ENCODE measurements around the gene GLIS2.
"Not testable (repeated sequence)": the region's sequence is repeated elsewhere in the genome, so short reads cannot be mapped to it uniquely, and the experiment has no call there.

Gene GLIS2

DNA sequence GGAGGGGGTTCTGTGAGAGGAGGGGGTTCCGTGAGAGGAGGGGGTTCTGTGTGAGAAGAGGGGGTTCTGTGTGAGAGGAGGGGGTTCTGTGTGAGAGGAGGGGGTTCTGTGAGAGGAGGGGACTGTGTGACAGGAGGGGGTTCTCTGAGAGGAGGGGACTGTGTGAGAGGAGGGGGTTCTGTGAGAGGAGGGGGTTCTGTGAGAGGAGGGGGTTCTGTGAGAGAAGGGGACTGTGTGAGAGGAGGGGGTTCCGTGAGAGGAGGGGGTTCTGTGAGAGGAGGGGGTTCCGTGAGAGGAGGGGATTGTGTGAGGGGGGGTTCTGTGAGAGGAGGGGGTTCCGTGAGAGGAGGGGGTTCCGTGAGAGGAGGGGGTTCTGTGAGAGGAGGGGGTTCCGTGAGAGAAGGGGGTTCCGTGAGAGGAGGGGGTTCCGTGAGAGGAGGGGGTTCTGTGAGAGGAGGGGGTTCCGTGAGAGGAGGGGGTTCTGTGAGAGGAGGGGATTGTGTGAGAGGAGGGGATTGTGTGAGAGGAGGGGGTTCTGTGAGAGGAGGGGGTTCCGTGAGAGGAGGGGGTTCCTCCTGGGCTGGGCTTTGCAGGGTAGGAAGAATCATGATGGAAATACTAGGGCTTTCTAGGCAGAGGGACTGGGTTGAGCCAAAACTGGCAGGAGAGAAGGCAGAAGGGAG lies 28.6 kb downstream of the GLIS2 start:
- in situ Hi-C loops (cut with HindIII; ENCODE audit: low pct_ligation_motif_present, low pct_unique_long_range_greater_than_20kb, low sequenced_read_pairs); DNase-seq: not testable (repeated sequence)

GRCh38 chr16:4344983-4345835 lies 29.3 kb downstream of the GLIS2 start:
- in situ Hi-C loops (cut with HindIII; ENCODE audit: low pct_ligation_motif_present, low pct_unique_long_range_greater_than_20kb, low sequenced_read_pairs) = no loop called here
- DNase-seq = no peak

DNA sequence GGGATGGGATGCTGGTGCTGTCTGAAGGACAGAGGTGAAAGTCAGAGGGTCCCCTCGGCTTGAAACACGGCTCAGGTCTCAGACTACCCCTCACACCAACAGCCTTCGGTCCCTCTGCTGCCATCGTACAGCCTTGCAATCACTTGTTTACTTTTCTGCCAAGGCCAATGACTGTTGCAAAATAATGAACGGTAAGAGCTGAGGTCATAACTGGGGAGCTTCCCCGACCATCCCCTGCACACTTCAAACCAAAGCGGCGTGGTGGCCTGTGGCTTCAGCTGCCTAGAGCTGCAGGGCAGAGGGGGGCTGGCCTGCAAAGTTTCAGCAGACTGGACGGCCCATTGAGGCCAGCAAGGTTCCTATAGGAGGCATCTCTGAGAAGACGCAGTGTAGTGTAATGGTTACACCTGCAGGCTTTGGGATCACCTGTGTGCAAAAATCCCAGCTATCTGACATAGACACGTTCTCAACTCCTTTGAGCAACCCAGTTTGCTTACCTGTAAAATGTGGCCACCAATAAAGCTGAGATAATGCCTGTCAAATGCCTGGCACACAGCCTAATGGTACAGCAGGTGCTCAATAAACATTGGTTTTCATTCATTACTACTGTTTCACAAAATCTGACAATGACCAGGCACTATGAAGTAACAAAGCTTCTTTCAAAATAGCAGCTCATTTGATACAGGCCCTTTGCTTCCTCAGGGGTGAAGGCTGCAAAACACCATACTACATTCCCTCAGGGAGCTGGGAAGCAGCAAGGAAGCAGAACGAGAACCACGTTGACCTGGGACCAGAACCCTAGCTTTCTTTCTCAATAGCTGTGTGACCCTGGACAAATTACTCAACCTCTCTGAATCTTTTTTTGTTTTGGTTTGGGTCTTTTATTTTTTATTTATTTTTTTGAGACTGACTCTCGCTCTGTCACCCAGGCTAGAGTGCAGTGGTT lies 30.2 kb downstream of the GLIS2 start:
- no peak for DNase-seq
- in situ Hi-C loops (cut with HindIII; ENCODE audit: low pct_ligation_motif_present, low pct_unique_long_range_greater_than_20kb, low sequenced_read_pairs) = no loop called here

DNA sequence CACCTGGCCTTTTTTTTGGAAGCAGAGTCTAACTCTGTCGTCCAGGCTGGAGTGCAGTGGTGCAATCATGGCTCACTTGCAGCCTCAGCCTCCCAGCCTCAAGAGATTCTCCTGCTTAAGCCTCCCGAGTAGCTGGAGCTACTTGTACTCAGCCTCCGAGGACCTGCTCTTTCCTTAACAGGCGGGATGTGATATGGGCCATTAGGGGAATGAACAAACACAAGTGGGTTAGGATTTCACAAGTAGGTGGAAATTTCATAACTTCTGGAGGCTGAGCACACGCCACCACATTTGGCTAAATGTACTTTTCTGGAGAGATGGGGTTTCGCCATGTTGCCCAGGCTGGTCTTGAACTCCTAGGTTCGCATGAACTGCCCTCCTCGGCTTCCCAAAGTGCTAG lies 31.1 kb downstream of the GLIS2 start:
- in situ Hi-C loops (cut with HindIII; ENCODE audit: low pct_ligation_motif_present, low pct_unique_long_range_greater_than_20kb, low sequenced_read_pairs) = no loop called here
- DNase-seq = no peak

GRCh38 chr16:4347765-4348509 lies 32.1 kb downstream of the GLIS2 start:
- in situ Hi-C loops (cut with HindIII; ENCODE audit: low pct_ligation_motif_present, low pct_unique_long_range_greater_than_20kb, low sequenced_read_pairs) = no loop called here

GRCh38 chr16:4349332-4349731 lies 33.5 kb downstream of the GLIS2 start:
- DNase-seq = no peak
- in situ Hi-C loops (cut with HindIII; ENCODE audit: low pct_ligation_motif_present, low pct_unique_long_range_greater_than_20kb, low sequenced_read_pairs) = no loop called here

More at GRCh38 chr16:4347765-4348509, 32.1 kb downstream of the GLIS2 start:
- DNase-seq = no peak

GRCh38 chr16:4350365-4350786 lies 34.5 kb downstream of the GLIS2 start:
- in situ Hi-C loops (cut with HindIII; ENCODE audit: low pct_ligation_motif_present, low pct_unique_long_range_greater_than_20kb, low sequenced_read_pairs) = no loop called here

DNA sequence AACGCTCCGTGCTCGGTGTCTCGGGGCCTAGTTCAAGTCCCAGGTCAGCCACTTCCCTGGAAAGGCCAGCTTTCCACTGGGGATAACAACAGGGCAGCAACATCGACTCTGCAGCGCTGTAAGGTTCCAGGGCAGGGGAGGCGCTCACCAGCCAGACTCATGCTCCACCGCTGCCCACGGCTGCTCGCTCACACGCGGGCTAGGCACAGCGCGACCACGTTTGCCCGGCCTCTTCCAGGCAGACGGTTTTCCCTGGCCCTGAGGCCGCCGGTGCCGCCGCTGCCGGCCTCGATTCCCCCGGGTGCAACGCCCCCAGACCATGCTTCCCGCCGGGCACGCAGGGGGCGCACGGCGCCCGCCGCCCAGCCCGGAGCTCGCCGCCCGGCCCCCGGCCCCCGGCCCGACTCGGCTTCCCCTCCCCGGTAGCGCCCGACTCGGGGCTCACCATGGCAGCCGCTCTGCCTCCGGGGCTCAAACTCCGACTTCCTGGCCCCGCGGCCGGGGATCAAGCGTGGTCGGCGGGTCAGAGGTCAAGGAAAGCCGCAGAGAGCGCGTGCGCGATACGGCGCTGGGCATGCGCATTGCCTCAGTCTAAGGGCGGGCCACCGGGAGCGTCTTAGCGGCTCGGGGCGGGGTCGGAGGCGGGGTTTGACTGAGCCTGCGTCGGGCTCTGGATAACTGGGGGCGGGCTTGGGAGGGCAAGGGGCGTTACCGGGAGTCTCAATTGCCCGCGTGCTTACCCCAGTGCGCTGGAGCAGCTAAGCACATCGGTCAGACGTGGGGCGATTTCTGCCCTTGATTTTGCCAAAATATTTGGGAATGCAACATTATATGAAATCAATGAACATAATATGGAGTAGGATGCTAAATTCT lies 35.2 kb downstream of the GLIS2 start, which contains the start of gene PAM16:
TSS of gene PAM16 (minus strand) at position 535 of the 873 bp plus-strand sequence. CDS start at position 448, 87 bp downstream.
- in situ Hi-C loops (cut with HindIII; ENCODE audit: low pct_ligation_motif_present, low pct_unique_long_range_greater_than_20kb, low sequenced_read_pairs) = no loop called here
- peak; percentile 97 for DNase-seq

More at GRCh38 chr16:4350365-4350786, 34.5 kb downstream of the GLIS2 start:
- no peak for DNase-seq

DNA sequence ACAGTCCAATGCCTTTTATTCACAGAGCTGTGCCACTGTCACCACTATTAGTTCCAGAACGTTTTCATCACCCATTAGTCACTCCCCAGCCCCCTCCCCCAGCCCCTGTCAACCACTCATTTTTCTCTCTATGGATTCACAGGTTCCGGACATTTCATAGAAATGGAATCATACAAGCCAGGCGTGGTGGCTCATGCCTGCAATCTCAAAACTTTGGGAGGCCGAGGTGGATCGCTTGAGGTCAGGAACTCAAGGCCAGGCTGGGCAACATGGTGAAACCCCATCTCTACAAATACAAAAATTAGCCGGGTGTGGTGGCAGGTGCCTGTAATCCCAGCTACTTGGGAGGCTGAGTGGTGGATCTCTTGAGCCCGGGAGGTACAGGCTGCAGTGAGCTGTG lies 36.0 kb downstream of the GLIS2 start:
- in situ Hi-C loops (cut with HindIII; ENCODE audit: low pct_ligation_motif_present, low pct_unique_long_range_greater_than_20kb, low sequenced_read_pairs) = no loop called here
- no peak for DNase-seq

DNA sequence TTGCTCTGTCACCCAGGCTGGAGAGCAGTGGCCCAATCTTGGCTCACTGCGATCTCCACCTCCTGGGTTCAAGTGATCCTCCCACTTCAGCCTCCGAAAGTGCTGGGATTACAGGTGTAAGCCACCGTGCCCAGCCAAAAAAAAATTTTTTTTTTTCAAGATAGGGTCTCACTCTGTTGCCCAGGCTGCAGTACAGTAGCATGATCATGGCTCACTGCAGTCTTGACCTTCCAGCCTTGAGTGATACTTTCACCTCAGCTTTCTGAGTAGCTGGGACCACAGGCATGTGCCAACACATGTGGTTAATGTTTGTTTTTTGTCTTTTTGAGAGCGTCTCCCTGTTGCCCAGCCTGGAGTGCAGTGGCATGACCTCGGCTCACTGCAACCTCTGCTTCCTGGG lies 37.0 kb downstream of the GLIS2 start:
- no peak for DNase-seq
- in situ Hi-C loops (cut with HindIII; ENCODE audit: low pct_ligation_motif_present, low pct_unique_long_range_greater_than_20kb, low sequenced_read_pairs) = no loop called here

DNA sequence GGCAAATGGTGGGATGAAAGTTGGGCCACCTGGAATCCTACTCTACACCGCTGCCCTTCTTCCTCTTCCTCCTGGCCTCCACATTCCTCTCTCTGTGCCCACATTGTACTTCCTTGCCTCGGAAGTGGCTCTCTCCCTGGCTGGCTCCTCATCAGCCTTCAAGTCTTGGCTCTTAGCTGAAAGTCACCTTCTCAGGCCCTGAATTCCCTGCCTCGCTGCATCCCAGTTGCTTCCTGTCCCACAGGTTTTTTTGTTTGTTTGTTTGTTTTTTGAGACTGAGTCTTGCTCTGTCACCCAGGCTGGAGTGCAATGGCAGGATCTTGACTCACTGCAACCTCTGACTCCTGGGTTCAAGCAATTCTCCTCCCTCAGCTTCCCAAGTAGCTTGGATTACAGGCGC lies 37.8 kb downstream of the GLIS2 start:
- in situ Hi-C loops (cut with HindIII; ENCODE audit: low pct_ligation_motif_present, low pct_unique_long_range_greater_than_20kb, low sequenced_read_pairs) = no loop called here
- no peak for DNase-seq

- DNase-seq = no peak
- in situ Hi-C loops (cut with HindIII; ENCODE audit: low pct_ligation_motif_present, low pct_unique_long_range_greater_than_20kb, low sequenced_read_pairs) = no loop called here
Measured at GRCh38 chr16:4354512-4355409, 38.9 kb downstream of the GLIS2 start.

GRCh38 chr16:4356820-4357219 lies 41.0 kb downstream of the GLIS2 start:
- in situ Hi-C loops (cut with HindIII; ENCODE audit: low pct_ligation_motif_present, low pct_unique_long_range_greater_than_20kb, low sequenced_read_pairs) = no loop called here
- no peak for DNase-seq

- in situ Hi-C loops (cut with HindIII; ENCODE audit: low pct_ligation_motif_present, low pct_unique_long_range_greater_than_20kb, low sequenced_read_pairs) = no loop called here
- no peak for DNase-seq
Measured at GRCh38 chr16:4358236-4358635, 42.4 kb downstream of the GLIS2 start.

GRCh38 chr16:4358831-4359561 lies 43.1 kb downstream of the GLIS2 start:
- DNase-seq = peak; percentile 48
- in situ Hi-C loops (cut with HindIII; ENCODE audit: low pct_ligation_motif_present, low pct_unique_long_range_greater_than_20kb, low sequenced_read_pairs) = no loop called here

DNA sequence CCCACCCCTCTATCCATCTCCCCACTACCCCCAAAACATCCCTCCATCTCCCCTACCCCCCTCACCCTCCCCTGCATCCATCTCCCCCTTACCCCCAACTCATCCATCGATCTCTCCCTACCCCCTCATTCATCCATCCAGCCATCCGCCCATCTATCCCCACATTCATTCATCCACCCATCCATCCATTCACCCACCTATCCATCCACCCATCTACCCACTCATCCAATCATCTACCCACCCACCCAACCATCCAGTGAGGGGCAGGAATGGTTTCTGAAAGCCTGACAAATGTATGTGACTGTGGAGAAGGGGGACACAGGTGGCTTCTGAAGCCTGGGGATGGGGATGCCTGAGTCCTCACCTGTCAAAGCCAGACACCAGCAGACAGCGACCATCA lies 44.0 kb downstream of the GLIS2 start:
- in situ Hi-C loops (cut with HindIII; ENCODE audit: low pct_ligation_motif_present, low pct_unique_long_range_greater_than_20kb, low sequenced_read_pairs) = no loop called here
- DNase-seq = no peak
